Fibroblast of villous mesenchyme (primary cell): ENCODE results near the gene RFPL3. TPM values are rescaled to one million over a fixed set of nuclear protein-coding genes. Genes with fewer than 3 reads are reported as not detected.

Experiments used
- DNase-seq: peaks from one replicate; pipeline ENCODE4 v3.0.0-alpha.2; 2010; ENCODE audit warnings: low read depth
- H3K4me3 ChIP-seq: 2 replicates; pipeline ENCODE4 v1.5.1; 2011; ENCODE audit warnings: low read depth, mild to moderate bottlenecking, low read length
- total RNA-seq: library from RNA; depleted of rRNA; stranded (reverse); fragments of >200 nt; gene quantifications from 2 replicates; pipeline ENCODE4 v1.2.3, GENCODE V29; 2012
- TF ChIP-seq, protein P1 (sequence below): IDR thresholded peaks from 2 replicates; pipeline ENCODE4 v1.5.1; 2012; ENCODE audit warnings: low read depth, mild to moderate bottlenecking, low read length; ENCODE audit not compliant: insufficient read depth

The RFPL3 gene
- total RNA-seq, 1 donor, result not detected

DNA sequence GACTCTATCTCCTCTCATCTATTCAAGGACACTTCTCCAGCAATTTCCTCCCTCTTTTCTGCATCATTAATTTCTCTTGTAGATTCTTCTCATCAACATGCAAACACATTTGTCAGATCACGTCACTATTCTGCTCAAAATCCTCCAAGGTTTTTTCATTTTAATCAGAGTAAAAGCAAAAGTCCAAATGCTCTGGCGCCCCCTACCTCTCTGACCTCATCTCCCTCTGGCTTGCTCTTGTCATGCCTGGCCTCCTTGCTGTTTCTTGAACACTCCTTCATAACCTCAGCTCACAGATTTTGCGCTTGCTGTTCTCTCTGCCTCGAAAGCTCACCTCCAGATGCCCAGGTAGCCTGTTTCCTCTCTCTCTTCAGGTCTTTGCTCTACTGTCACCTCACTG lies 32.0 kb downstream of the RFPL3 start:
- TF ChIP-seq, protein P1, sequence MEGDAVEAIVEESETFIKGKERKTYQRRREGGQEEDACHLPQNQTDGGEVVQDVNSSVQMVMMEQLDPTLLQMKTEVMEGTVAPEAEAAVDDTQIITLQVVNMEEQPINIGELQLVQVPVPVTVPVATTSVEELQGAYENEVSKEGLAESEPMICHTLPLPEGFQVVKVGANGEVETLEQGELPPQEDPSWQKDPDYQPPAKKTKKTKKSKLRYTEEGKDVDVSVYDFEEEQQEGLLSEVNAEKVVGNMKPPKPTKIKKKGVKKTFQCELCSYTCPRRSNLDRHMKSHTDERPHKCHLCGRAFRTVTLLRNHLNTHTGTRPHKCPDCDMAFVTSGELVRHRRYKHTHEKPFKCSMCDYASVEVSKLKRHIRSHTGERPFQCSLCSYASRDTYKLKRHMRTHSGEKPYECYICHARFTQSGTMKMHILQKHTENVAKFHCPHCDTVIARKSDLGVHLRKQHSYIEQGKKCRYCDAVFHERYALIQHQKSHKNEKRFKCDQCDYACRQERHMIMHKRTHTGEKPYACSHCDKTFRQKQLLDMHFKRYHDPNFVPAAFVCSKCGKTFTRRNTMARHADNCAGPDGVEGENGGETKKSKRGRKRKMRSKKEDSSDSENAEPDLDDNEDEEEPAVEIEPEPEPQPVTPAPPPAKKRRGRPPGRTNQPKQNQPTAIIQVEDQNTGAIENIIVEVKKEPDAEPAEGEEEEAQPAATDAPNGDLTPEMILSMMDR, result peak; percentile 50
- DNase-seq, result peak; percentile 8
- H3K4me3 ChIP-seq, result no peak overlapping the region

DNA sequence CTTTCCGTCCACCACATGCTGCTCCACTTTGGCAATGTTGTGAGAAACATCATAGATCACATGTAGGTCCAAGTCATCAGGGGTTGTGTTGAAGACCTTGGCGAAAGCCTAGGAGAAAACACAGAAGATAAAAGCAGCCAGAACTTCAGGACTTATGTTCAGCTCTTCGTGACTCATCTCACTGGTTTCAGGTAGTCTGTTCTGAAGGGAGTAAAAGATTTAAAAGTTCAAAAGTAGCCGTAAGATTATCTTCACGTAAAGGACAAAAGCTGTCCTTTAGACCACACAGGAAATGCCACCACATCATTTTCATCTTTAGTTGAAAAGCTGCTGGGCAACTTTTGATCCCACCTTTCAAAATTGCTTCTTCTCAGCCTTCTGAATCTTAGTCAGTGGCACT lies 37.4 kb downstream of the RFPL3 start:
- no peak for DNase-seq

DNA sequence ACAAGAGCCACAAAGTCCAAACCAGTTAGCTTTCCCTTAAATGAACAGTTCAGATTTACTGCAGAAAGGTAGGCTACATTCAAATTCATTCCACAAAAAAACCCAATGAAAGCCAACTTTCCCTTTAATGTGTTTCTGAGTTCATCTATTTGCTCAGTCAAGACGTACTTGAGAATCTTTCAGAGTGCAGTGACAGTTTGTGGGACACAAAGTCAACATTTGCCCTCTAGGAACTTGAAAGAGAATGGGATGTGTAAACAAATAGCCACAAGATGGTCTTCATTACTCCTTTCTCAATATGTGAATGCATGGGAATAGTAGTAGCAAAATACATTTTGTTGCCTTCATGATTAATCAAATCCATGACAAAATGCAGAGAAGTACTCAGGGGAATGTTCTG lies 38.6 kb downstream of the RFPL3 start:
- no peak overlapping the region for H3K4me3 ChIP-seq
- TF ChIP-seq, protein P1, result no peak
- no peak for DNase-seq

More for the DNA sequence above, 37.4 kb downstream of the RFPL3 start:
- TF ChIP-seq, protein P1, result no peak
- H3K4me3 ChIP-seq, result no peak overlapping the region

DNA sequence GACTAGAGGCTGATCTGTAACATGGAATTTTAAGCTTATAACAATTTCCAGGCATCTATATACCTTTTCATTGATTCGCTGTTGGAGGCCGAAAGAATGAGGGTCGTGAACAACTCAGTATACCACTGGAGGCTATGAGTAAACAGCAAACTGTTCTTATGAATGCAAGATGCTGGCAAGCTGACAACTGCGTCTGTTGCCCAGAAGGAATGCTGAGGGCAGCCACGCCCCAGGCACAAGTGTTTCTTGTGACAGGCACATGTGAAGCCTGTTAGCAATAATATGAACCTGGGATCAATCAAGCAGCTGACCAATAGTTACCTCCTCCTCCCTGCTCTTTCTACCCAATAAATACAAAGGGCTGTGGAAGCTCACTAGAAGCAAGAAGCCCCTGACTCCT lies 39.1 kb downstream of the RFPL3 start:
- no peak overlapping the region for H3K4me3 ChIP-seq
- TF ChIP-seq, protein P1, result no peak
- peak; percentile 33 for DNase-seq

DNA sequence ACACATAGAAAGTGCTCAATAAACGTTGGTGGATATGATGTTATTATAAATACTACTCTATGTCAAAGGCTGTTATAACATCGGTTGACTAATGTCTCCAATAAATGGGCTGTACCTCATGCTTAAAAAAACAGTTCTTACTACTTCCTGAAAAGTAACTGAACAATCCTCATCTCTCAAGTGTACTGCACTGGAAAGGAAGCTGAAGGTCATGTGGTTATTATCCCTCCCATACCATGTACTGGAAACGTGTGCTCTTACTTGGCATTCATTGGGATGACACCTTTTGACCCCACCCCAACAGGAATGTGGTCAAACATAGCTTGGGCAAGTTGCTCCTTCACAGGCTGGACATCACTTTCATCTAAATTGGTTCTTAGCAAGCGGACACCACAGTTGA lies 43.8 kb downstream of the RFPL3 start:
- H3K4me3 ChIP-seq, result no peak overlapping the region
- DNase-seq, result no peak
- TF ChIP-seq, protein P1, result no peak

DNA sequence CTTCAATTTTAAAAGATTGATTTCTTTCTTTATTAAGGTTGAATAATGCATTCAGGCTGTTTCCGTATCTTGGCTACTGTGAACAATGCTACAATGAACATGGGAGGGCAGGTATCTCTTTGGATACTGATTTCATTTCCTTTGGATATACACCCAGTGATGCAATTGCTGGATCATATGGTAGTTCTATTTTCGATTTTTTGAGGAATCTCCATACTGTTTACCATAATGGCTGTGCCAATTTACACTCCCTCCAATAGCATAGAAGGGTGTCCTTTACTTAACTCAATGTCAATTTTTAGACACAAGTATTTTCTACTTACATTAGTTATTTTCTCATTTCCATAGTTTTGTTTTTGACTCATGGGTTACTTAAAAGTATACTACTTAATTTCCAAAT lies 46.4 kb downstream of the RFPL3 start:
- no peak for DNase-seq
- TF ChIP-seq, protein P1, result no peak
- no peak overlapping the region for H3K4me3 ChIP-seq

DNA sequence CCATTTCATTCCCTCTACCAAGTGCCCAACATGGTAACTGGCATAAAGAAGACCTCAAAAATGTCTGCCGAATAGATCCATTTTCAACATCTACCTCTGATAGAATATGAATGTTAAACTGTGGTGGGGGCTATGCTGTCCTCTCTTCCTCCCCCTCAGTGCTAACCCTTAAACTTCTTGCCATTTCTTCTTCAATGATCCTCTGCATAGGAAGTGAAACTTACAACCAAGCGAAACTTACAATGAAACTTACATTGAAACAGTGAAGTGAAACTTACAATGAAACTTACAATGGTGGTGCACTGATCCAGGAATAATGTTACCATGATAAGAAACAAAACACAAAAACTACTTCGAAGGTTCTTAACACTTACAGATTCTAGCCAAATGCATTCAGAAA lies 49.6 kb downstream of the RFPL3 start:
- TF ChIP-seq, protein P1, result no peak
- DNase-seq, result no peak
- H3K4me3 ChIP-seq, result no peak overlapping the region
